HG03280 (cell line): Measurements from ENCODE around the gene BCDIN3D.

Source experiments
- ATAC-seq: cut with Tn5 transposase; IDR thresholded peaks from one replicate; pipeline ENCODE4 v1.9.1; 2021; ENCODE audit warnings: mild to moderate bottlenecking, moderate library complexity; ENCODE audit not compliant: unreplicated experiment

The BCDIN3D gene

DNA sequence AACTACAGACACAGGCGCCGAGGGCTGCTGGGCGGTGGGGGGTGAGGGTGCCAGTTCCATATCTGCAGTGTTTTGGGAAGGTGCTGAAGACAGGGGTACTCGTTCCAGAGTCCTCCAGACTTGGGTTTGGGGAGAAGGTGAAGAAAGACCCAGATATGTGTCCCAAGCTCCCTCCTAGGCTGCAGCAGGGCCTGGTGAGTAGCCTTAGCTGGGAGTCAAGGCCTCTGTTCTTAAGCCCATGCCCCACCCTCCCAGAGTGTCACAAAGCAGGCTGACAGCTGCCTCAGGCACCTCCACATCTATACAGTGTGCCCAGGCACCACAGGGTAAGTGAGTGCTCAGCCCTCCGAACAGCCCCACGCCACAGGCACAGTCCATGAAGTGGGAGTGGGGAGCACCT lies 19.0 kb downstream of the BCDIN3D start:
- ATAC-seq: no peak

DNA sequence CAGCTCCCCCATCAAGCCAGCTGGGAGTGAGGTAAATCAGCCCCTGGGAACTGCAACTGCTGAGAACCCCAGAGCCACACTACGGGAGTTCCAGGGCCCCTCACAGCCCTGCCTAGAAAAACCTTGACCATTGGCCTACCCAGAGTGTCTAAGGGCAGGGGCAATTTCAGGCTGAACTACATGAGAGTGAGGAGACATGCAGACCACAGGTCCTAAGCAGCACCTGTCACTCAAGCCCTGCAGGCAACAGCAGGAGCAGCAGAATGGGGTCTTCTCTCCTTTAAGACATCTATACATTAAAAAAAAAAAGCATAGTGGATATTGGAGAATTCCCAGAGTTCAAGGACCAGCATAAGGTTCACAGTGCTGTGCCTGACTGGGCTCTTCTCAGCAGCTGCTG lies 19.6 kb downstream of the BCDIN3D start:
- no peak for ATAC-seq

DNA sequence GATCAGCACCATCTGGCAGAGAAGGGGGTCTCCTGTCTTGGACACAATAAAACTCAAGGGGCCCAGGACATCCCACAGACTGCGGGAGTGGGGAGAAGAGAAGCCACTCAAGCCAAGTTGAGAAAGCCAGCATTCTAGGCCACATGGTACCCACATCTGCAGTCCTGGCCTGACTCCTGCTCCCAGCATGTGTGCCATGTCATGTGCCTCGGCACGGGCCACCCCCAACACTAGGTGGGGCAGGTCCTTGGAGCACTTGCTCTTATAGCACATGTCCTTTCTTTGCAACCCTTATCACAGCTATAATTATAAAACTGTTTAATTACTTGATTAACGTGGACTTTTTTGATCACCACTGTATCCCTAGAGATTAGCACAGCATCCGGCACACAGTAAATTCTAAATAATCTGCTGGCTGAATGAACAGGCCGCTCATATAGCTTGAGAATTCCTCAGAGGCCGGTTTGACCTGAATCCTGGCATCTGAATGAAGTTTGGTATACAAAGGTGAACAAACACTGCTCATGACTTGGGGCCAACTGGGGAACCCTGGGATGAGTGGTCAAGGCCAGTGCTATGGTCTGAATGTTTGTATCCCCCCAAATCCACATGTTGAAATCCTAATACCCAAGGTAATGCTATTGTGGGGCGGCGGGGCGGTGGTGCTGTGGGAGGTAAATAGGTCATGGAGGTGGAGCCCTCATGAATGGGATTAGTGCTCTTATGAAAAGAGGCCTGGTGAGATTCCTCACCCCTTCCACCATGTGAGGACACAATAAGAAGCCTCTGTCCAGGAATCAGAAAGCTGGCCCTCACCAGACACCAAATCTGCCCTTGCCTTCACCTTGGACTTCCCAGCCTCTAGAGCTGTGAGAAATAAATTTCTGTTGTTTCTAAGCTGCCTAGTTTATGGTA lies 21.3 kb downstream of the BCDIN3D start:
- ATAC-seq: no peak

DNA sequence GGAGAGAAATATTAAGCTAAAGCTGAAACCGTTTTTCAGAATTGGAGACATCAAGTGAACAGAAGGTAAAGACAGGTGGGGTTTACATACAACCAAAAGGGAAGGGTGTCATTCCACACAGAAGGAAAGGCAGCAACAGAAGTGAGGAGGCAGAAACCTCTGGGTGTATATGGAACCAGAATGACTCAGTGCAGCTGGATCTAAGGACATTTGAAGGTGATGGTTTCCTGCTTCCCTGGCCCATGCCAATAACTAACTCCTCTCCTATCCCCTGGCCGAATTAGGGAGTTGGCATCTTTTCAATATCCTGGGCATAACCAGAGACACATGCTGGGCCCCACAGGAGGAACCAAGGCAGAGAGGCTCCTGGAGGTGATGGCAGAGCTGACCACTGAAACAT lies 23.1 kb downstream of the BCDIN3D start:
- ATAC-seq: no peak

DNA sequence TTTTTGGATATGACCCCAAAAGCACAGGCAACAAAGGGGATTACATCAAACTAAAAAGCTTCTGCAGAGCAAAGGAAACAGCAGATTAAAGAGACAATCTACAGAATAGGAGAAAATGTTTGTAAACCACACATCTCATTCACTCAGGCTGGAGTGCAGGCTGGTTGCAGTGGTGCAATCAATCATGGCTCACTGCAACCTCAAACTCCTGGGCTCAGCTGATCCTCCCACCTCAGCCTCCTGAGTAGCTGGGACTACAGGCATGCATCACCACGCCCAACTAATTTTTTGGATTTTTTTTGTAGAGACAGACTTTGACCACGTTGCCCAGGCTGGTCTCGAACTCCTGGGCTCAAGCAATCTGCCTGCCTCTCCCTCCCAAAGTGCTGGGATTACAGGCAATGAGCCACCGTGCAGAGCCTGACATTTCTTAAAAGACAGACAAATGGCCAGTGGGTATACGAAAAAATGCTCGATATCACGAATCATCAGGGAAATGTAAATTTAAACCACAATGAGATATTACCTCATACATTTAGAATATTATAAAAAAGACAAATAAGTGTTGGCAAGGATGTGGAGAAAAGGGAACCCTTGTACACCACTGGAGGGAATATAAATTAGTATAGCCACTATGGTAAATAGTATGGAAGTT lies 24.5 kb downstream of the BCDIN3D start:
- ATAC-seq: no peak

DNA sequence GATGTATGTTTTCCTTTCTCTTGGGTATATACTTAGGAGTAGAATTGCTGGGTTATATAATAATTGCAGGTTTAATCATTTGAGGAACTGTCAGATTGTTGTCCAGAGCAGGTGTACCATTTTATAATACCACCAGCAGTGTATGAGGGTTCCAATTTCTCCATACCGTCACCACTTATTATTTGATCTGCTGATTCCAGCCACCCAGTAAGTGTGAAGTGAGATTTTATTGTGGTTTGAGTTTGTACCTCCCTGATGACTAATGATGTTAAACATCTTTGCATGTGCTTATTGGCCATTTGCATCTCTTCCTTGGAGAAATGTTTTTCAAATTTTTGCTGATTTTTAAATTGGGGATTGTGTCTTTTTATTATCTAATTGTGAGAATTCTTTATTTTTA lies 29.8 kb downstream of the BCDIN3D start:
- no peak for ATAC-seq

DNA sequence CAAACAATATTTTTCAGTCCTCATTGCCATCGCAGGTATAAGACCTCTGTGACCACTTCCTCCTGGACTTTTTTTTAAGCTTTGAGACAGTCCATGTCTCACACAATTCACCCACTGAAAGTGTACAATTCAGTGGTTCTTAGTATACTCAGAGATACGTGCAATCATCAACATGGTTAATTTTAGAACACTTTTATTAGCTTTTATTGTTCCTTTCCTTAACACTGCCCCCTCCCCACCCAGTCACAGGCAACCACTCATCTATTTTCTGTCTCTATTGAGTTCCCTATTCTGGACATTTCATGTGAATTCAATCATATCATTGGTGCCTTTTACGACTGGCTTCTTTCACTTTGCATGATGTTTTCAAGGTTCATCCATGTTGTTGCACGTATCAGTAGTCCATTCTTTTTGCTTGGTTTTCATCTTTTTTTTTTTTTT lies 30.9 kb downstream of the BCDIN3D start:
- ATAC-seq: no peak

DNA sequence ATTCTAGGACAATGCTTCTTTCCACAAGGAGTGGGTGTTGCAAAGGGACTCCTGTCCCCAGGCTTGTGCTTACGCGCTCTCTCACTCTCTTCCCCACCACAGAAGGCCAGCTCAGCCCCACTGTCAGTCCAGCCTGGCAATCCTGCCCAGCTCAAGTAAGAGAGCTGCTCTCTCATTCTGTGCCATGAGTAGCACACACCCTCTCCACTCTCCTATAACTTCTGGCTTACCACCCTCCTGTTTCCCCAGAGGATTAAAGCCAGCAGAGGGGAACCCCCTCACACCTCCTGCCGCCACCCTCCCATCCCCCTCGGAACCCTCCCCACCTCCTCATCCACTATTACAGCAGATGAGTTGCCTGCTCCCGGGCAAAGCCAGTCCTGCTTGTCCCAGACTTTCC lies 31.8 kb downstream of the BCDIN3D start:
- no peak for ATAC-seq

DNA sequence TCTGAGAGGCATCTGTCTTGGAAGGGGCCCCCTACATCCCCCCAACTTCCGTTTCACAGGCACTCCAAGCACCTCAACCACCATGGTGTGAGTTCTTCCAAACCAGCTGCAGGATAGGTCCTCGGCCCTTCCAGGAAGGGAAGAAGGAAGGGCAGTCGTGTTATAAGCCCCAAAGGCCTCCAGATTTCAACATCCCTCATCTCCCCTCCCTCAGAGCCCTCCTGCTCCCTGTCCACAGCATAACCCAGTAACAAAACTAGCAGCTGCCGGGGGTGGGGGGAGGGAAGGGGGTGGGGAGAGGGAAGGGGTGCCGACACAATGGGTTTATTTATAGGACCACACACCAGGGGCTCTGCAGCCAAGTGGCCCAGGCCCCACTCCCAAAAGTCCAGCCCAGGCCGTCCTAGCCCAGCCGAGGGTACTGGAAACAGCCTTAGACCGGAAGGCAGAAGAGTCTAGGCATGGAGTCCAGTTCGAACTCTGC lies 33.0 kb downstream of the BCDIN3D start:
- ATAC-seq: no peak

DNA sequence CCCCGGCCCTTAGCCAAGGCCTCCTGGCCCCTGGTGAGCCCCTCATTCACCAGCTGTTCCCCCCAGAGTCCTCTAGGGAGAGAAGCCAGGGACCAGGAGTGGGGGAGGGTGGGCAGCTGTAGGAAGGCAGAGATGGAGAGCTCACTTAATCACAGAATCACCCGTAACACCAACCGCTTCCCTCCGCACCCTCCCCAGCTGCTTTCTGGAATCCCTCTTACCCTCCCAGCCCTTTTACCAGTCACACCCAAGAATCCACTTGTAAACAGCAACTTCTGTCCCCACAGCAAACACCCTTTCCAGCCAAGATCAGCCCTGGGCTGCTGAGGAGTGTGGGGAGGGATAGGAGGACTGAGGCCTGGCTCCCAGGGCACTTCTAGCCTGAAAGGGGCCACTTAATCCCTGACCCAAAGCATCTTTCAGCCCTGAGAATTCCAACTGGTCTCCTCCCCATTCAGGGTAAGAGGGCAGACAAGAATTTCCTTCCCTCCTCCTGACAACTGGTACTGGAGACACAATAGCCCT lies 33.5 kb downstream of the BCDIN3D start:
- no peak for ATAC-seq

DNA sequence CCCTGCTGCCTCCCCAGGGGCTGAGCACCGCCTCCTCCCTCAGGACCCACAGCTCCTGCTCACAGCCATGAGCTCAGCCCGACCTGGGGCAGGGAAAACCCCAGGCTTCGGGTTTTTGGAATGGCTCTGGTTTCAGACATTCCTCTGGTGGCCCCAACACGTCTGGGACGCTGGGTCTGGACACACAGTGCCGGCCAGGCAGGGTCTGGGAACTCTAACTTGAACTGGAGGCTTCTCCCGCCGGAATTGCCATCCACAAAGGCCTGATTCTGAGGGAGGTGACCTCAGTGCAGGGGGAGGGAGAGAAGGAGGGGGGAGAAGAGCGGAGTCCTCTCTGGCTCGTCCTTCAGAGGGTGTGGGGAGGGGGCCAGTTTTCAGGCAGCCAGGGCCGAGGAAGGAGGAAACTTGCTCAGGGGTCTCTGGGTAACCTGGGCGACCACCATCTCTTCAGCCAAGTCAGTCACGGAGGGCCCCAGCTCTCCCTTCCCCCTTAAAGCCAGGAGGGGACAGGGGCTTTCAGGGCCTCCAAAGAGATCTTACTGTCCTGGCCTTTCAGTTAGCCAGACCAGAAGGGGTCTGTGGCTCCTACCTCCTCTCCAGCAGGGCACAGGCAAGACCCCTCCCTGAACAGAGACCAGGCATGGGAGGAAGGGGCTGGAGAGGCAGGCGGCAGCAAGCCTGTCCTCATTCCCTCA lies 34.1 kb downstream of the BCDIN3D start:
- ATAC-seq: no peak

DNA sequence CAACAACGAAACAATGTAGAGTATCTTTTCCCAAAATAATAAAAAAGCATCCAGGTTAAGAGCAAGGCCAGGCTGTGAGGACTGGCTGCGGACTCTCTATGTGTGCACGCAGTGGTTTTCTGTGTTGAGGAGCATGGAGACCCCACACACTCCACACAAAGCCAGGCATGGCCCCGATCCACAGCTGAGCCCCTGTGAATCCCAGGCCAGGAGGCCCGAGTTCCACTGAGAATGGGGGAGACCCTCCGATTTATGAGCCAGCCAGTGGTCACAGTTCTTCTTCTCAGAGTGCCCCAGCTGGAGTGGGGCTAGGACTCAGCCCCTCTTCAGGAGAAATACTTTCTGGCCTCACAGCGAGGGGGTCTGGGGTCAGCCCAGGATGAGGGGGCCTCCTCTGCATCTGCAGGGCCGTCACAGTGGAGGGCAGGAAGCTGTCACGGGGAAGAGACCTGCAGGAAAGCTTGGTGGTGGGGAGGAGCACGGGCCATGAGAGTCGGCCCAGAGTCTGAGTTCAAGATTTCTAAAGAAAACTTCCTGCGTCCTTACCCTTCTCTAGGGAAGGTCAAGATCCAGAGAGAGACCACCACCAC lies 34.8 kb downstream of the BCDIN3D start:
- ATAC-seq: no peak

DNA sequence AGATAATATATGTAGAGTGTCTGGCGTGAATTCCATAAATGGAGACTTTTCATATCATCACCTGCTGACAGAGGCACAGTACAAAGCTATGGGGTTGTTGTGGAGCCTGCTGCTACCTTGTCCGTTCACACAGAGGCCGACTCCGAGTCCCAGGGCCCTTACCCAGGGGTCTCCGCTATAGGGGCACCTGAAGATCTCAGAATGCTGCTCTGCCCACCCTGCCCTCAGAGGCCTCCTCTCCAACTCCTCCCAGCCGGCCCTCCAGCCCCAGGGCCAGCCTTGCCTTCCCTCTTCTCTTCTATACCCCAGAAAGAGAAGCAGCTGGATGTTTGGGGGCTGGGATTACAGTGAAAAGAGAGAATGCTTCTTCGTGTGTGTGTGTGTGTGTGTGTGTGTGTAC lies 36.0 kb downstream of the BCDIN3D start:
- no peak for ATAC-seq

DNA sequence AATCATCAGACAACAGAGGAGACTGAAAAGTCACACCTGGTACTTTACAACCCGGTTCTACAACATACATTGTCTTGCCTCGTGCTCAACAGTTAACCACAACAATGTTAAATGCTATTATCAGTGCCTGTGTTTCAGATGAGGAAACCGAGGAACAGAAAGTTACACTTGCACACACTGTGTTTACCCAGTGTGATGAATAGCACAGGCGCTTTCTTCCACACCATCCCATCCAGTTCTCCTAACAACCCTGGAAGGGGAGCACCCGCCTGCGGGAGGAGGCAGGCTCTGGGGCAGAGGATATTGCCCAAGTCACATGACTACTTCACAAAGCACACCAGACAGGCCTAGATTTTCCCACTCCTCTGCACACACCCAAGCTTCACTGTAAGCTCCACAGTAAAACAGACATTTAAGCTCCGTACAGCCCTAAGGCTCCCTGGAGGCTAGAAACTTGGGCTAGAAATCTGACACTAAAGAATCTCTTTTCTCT lies 36.5 kb downstream of the BCDIN3D start:
- no peak for ATAC-seq

DNA sequence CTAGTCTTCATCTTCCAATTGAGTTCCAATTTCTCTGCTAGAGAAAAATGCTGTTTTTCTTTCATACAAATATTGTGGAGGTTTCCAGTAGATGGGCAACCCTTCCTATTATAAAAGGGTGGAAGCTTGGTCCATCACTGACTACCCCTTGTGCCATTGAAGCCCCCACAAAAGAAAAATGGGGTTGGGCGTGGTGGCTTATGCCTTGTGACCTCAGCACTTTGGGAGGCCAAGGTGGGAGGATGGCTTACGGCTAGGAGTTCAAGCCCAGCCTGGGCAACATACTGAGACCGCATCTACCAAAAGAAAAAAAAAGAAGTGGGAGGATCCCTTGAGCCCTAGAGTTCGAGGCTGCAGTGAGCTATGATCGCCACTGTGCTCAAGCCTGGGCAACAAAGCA lies 37.5 kb downstream of the BCDIN3D start:
- ATAC-seq: no peak

DNA sequence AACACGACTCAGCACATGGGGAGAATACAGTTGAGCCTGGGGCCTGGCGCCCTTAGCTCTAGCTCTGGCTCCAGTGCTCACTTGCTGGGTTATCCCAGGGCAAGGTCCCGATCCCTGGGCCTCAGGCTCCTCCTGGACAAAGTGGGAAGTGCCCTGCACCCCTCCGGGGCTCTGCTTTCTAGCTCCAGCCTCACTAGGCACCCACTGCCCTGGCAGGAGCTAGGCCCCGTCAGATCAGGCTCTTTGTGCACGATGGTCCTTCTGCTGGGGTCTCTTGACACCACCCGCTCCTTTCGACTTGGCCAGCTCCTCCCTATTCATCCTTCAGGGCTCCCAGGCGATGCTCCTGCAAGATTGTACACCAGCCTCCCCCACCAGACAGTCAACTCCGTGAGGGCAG lies 38.1 kb downstream of the BCDIN3D start:
- ATAC-seq: no peak

DNA sequence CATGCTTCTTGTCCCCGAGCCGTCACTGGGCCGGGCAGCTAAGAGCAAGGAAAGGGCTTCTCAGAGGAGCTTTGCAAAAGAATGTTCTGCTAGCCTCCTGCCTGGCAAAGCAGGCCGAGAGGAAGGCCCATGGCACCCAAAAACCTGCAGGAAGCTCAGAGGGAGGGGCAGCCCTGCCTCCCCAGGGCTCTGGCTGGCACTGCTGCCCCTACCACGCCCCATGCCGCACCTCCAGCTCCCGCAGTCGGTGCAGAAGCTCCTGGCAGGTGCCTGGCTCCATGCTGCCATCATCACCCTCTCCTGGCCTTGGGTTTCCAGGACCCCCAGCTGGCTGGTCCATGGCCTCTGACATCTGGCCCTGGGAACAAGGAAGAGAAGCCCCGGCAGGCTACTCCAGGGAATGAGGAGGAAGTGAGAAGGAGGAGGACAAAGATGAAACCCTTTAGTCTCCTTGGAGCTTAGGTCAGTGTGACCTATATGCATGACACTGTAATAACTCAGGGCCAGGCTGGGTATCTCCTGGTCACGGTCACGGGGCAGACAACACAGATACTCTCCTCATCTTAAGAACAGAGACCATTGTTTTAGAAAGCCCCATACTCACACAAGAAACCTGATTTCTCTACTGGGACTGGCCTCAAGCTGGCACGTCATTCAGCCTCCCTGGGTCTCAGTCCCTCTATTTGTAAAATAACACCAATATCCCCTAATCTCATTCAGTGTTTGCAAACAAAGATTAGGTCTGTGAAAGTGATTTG lies 39.0 kb downstream of the BCDIN3D start:
- no peak for ATAC-seq

DNA sequence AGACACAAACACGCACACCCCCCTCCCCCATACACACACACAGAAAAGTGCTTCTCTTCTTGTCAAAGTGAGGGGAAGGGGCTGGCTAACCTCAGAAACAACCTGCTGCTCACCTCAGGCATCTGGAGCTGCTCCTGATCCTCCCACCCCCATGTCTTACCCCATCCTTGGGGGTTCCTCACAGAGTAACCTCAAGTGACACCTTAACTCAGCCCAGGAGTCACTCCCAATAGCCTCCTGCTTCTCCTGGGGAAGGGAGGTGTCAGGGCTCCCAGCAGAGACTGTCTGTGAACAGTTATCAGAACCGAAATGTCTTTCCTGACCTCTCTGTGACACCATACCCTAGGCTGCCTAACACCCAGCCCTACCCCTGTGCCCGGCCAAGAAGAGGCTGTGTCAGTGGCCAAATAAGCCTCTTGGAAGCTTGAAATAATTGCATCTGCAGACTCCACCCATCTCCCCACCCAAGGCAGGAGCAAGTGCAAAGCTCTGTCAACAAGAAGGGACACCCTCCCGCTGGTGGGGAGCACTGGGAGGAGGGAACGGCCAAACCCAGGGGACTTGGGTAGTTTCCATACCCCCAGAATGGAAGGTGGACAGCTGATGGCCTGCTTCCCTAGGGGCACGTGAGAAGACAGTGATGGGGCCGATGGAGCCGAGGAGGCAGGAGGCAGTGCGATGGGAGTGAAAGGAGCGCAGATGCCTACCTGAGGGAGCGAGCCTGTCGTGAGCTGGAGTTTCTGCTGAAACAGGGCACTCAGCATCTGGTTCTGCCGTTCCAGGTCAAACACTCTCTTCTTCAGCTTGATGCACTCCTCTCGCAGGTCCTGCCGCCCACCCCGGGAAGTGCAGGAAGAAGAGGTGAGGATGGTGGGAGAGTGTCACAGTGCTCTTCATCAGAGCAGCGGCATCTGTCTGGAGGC lies 41.5 kb downstream of the BCDIN3D start:
- ATAC-seq: no peak
